Measurements from ENCODE around the gene ANKRD11. TPM values are rescaled to one million over a fixed set of nuclear protein-coding genes. Genes with fewer than 3 reads are reported as not detected.

Gene ANKRD11
- total and polyA plus RNA-seq, 5 experiments from 2014 or later: 8.9 to 328 (median 61.1) TPM

GRCh38 chr16:89297910-89298545, 192.3 kb downstream of the ANKRD11 start:
- peaks cover 0 to 26% (median 6%) of the 10 kb centered on the region in 3 donors for H3K36me3 Mint-ChIP-seq
- no peaks in the 10 kb centered on the region for H3K27me3 Mint-ChIP-seq
- POLR2A ChIA-PET: interaction anchor here (0.9 to 1.3 kb wide), 2 partner anchors 38 to 158 kb away, joined by 3 read pairs; no protein-coding TSS in a partner anchor
- H3K9me3 Mint-ChIP-seq: no peaks in the 10 kb centered on the region
- H3K4me3 Mint-ChIP-seq: peak overlapping the region in 2 of 10 donors; percentile 39 to 49
- DNase-seq: no peak
- ATAC-seq: no peak
- peak overlapping the region; percentile 27 to 82 (median 62) for H3K27ac Mint-ChIP-seq
- peaks cover 27 to 67% (median 54%) of the 10 kb centered on the region in 4 donors for H3K4me1 Mint-ChIP-seq

- Mint-ChIP-seq H3K27me3 (no peaks in the 10 kb centered on the region), H3K36me3 (peaks cover 0 to 19% (median 0%) of the 10 kb centered on the region in 3 donors), H3K4me1 (peaks cover 25 to 64% (median 48%) of the 10 kb centered on the region in 4 donors), H3K27ac (peak overlapping the region in 9 of 10 donors; percentile 32 to 89 (median 74)), H3K9me3 (no peaks in the 10 kb centered on the region), H3K4me3 (peak overlapping the region in 6 of 10 donors; percentile 23 to 49 (median 34))
- DNase-seq (no peak), ATAC-seq (no peak)
- POLR2A ChIA-PET: interaction anchor here (0.9 to 2.3 kb wide), 3 partner anchors 18 to 158 kb away, joined by 3 to 5 read pairs (median 3); no protein-coding TSS in a partner anchor
Measured at GRCh38 chr16:89297156-89297874, 193.0 kb downstream of the ANKRD11 start.

DNA sequence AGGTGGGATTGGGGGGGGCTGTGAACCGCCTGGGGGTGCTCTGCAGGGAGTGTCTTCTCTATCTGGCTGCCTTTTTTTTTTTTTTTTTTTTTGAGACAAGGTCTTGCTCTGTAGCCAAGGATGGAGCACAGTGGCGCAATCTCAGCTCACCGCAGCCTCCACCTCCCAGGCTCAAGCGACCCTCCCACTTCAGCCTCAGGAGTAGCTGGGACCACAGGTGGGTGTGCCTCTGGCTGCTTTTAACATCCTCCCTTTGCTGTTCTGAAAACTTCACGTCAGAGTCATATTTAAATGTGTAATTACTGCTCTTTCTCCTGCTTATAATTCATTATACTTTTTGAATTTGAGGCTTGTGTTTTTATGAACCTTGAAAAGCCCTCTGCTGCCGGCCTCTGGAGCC, 194.4 kb downstream of the ANKRD11 start:
- Mint-ChIP-seq H3K27me3 (no peaks in the 10 kb centered on the region), H3K36me3 (peaks cover 0 to 24% (median 0%) of the 10 kb centered on the region in 3 donors), H3K4me1 (peaks cover 28 to 72% (median 49%) of the 10 kb centered on the region in 4 donors), H3K9me3 (no peaks in the 10 kb centered on the region), H3K4me3 (peak overlapping the region in 6 of 10 donors; percentile 18 to 62 (median 38)), H3K27ac (peak overlapping the region in 9 of 10 donors; percentile 7 to 89 (median 68))
- ATAC-seq (peak in 1 of 2 donors; percentile 56), DNase-seq (no peak)
- POLR2A ChIA-PET: interaction anchor here (0.5 to 2.3 kb wide), 4 partner anchors 12 to 55 kb away, joined by 3 to 5 read pairs (median 4); no protein-coding TSS in a partner anchor

- POLR2A ChIA-PET: interaction anchor here (1.4 to 2.3 kb wide), 2 partner anchors 15 to 20 kb away, joined by 3 to 5 read pairs; no protein-coding TSS in a partner anchor
- H3K27me3 Mint-ChIP-seq: no peaks in the 10 kb centered on the region
- peak overlapping the region in 5 of 10 donors; percentile 24 to 89 (median 88) for H3K27ac Mint-ChIP-seq
- ATAC-seq (no peak), DNase-seq (no peak)
- no peaks in the 10 kb centered on the region for H3K9me3 Mint-ChIP-seq
- H3K36me3 Mint-ChIP-seq: peaks cover 0 to 23% (median 0%) of the 10 kb centered on the region in 3 donors
- H3K4me3 Mint-ChIP-seq: peak overlapping the region in 1 of 10 donors; percentile 36
- peaks cover 23 to 68% (median 44%) of the 10 kb centered on the region in 4 donors for H3K4me1 Mint-ChIP-seq
Measured at GRCh38 chr16:89295071-89295900, 195.1 kb downstream of the ANKRD11 start.

DNA sequence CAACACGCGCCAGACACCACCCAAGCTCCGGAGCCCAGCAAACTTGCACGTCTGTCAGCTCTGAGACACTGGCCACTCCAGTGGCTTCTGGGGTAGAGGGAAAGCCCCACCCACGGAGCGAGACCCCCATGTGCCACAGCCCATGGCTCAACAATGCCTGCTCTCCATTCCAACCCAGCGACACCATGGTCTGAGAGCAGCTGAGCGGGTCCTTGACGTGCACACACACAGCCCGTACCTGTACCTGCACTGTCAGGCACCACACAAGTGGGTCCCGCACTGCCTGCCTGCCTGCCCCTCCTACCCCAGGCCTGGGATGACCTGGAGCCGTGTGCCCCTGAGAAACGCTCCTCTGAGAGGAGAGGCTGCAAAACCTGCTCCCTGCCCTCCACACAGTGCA, 195.9 kb downstream of the ANKRD11 start:
- POLR2A ChIA-PET: interaction anchor here (1.4 kb wide), 1 partner anchor 16 kb away, joined by 3 read pairs; no protein-coding TSS in a partner anchor
- no peaks in the 10 kb centered on the region for H3K27me3 Mint-ChIP-seq
- peak overlapping the region in 2 of 10 donors; percentile 30 to 33 for H3K4me3 Mint-ChIP-seq
- DNase-seq (no peak), ATAC-seq (no peak)
- no peaks in the 10 kb centered on the region for H3K9me3 Mint-ChIP-seq
- peaks cover 23 to 69% (median 44%) of the 10 kb centered on the region in 4 donors for H3K4me1 Mint-ChIP-seq
- H3K36me3 Mint-ChIP-seq: peaks cover 0 to 26% (median 0%) of the 10 kb centered on the region in 3 donors
- H3K27ac Mint-ChIP-seq: peak overlapping the region in 7 of 10 donors; percentile 27 to 88 (median 57)

- no peak for DNase-seq
- Mint-ChIP-seq H3K36me3 (peaks cover 0 to 25% (median 0%) of the 10 kb centered on the region in 3 donors), H3K4me1 (peaks cover 19 to 67% (median 40%) of the 10 kb centered on the region in 4 donors)
Measured at GRCh38 chr16:89293276-89294143, 196.9 kb downstream of the ANKRD11 start.

DNA sequence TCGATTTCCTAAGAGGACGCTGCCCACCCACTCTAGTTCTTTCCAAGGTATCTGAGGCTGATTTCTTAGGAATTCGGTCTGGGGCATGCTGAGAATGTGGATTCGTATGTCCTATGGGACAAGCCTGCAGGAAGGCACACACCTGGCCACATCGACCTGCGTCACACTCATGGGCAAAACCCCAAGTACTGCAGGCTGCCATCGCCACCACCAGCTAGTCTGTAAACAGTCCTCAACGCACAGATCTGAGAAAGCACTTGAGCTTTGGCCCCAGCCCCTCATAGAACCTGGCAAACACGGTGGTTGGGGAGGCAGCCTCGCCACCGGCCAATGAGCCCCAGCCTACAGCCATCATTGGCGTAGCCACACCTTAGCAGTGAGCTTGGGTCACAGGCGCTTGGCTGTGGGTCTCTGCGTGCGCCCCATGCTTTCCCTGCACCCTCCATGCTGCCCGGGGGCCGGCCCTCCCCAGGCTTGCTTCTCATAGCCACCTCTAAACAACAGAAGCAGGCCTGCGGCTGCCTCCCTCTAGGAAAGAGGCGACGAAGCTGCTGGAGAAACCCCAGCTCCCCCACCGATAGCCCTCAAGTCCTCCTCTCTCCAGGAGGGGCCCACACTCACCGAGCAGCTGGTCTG, 197.8 kb downstream of the ANKRD11 start:
- no peaks in the 10 kb centered on the region for H3K9me3 Mint-ChIP-seq
- peaks cover 16 to 60% (median 32%) of the 10 kb centered on the region in 4 donors for H3K4me1 Mint-ChIP-seq
- DNase-seq (no peak), ATAC-seq (no peak)
- no peak overlapping the region for H3K4me3 Mint-ChIP-seq
- peaks cover 0 to 27% (median 0%) of the 10 kb centered on the region in 3 donors for H3K36me3 Mint-ChIP-seq
- H3K27ac Mint-ChIP-seq: peak overlapping the region in 4 of 10 donors; percentile 43 to 81 (median 72)
- POLR2A ChIA-PET: interaction anchor here (1.0 kb wide), 2 partner anchors 23 to 115 kb away, joined by 3 to 8 read pairs; no protein-coding TSS in a partner anchor
- H3K27me3 Mint-ChIP-seq: no peaks in the 10 kb centered on the region

More at GRCh38 chr16:89293276-89294143, 196.9 kb downstream of the ANKRD11 start:
- peak overlapping the region in 1 of 10 donors; percentile 7 for H3K4me3 Mint-ChIP-seq
- no peak for ATAC-seq
- POLR2A ChIA-PET: interaction anchor here (0.6 to 1.1 kb wide), 4 partner anchors 24 to 114 kb away, joined by 3 to 8 read pairs (median 3); no protein-coding TSS in a partner anchor
- H3K27me3 Mint-ChIP-seq: no peaks in the 10 kb centered on the region
- H3K9me3 Mint-ChIP-seq: no peaks in the 10 kb centered on the region
- peak overlapping the region in 5 of 10 donors; percentile 5 to 87 (median 15) for H3K27ac Mint-ChIP-seq

- Mint-ChIP-seq H3K4me1 (peaks cover 13 to 52% (median 24%) of the 10 kb centered on the region in 4 donors), H3K4me3 (peak overlapping the region in 1 of 10 donors; percentile 33), H3K27ac (peak overlapping the region in 5 of 10 donors; percentile 40 to 85 (median 52)), H3K27me3 (no peaks in the 10 kb centered on the region), H3K9me3 (no peaks in the 10 kb centered on the region), H3K36me3 (peaks cover 0 to 31% (median 0%) of the 10 kb centered on the region in 3 donors)
- ATAC-seq (no peak), DNase-seq (no peak)
- POLR2A ChIA-PET: no interaction called here
Measured at GRCh38 chr16:89291776-89292175, 198.6 kb downstream of the ANKRD11 start.

- Mint-ChIP-seq H3K36me3 (peaks cover 0 to 36% (median 0%) of the 10 kb centered on the region in 3 donors), H3K4me3 (peak overlapping the region in 1 of 10 donors; percentile 33), H3K27me3 (no peaks in the 10 kb centered on the region), H3K27ac (peak overlapping the region in 5 of 10 donors; percentile 51 to 85 (median 55)), H3K9me3 (peaks cover 0 to under 1% (median 0%) of the 10 kb centered on the region in 9 donors), H3K4me1 (peaks cover 10 to 48% (median 20%) of the 10 kb centered on the region in 4 donors)
- DNase-seq (no peak), ATAC-seq (no peak)
- POLR2A ChIA-PET: interaction anchor here (0.5 kb wide), 1 partner anchor 62 kb away, joined by 4 read pairs; no protein-coding TSS in a partner anchor
Measured at GRCh38 chr16:89291363-89291762, 199.0 kb downstream of the ANKRD11 start.

DNA sequence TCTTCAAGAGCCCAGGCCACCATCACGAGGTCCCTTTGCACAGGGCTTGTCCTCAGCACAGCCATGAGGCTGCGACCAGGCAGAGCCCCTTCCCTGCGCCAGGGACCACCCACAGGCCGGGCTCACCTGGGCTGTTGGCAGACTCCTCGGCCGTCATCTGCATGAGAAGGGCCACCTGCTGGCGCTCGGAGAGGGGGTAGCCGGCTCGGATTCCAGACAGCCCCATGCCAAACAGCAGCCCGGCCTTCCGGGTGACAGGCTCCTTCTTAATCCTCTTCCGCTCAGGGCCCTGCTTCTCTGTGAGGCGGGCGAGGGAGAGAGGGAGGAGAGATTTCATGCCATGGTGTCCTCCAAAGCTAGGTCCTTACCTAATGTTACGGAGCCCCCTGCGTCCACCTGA, 199.5 kb downstream of the ANKRD11 start:
- peaks cover 0 to 37% (median 0%) of the 10 kb centered on the region in 3 donors for H3K36me3 Mint-ChIP-seq
- H3K27me3 Mint-ChIP-seq: no peaks in the 10 kb centered on the region
- POLR2A ChIA-PET: interaction anchor here (0.5 kb wide), 1 partner anchor 63 kb away, joined by 4 read pairs; no protein-coding TSS in a partner anchor
- no peak for DNase-seq
- peaks cover 6 to 43% (median 15%) of the 10 kb centered on the region in 4 donors for H3K4me1 Mint-ChIP-seq
- H3K4me3 Mint-ChIP-seq: peak overlapping the region in 2 of 10 donors; percentile 12 to 18
- peaks cover 0 to 2% (median 0%) of the 10 kb centered on the region in 9 donors for H3K9me3 Mint-ChIP-seq
- no peak for ATAC-seq
- peak overlapping the region in 1 of 10 donors; percentile 65 for H3K27ac Mint-ChIP-seq

Data from naive thymus-derived CD8-positive, alpha-beta T cell (primary cell).